Type B pancreatic cell (in vitro differentiated cells): ENCODE data around the gene TGFBR3. TPM values are rescaled to one million over a fixed set of nuclear protein-coding genes. Genes with fewer than 3 reads are reported as not detected.

ENCODE experiments used
- DNase-seq: peaks from one replicate; pipeline ENCODE4 v3.0.0; 2021; ENCODE audit warnings: mixed read lengths; ENCODE audit not compliant: unreplicated experiment; ENCODE audit errors: extremely low spot score
- H3K27ac Mint-ChIP-seq: 2 replicates; pipeline ENCODE4 v1.8.0; 2021; ENCODE audit warnings: mild to moderate bottlenecking, mixed read lengths
- H3K27me3 Mint-ChIP-seq: 2 replicates; pipeline ENCODE4 v1.8.0; 2021; ENCODE audit warnings: mixed read lengths
- H3K36me3 Mint-ChIP-seq: 2 replicates; pipeline ENCODE4 v1.8.0; 2021; ENCODE audit warnings: mixed read lengths
- H3K4me1 Mint-ChIP-seq: one replicate; pipeline ENCODE4 v1.8.0; 2021; ENCODE audit warnings: mixed read lengths; ENCODE audit not compliant: unreplicated experiment
- H3K4me3 Mint-ChIP-seq: 2 replicates; pipeline ENCODE4 v1.8.0; 2021; ENCODE audit warnings: mild to moderate bottlenecking, mixed read lengths
- H3K9me3 Mint-ChIP-seq: 2 replicates; pipeline ENCODE4 v1.8.0; 2021; ENCODE audit warnings: mixed read lengths
- CTCF ChIP-seq: fragments of 200-600 bp; sonication (generic); conservative IDR thresholded peaks from 2 replicates; pipeline ENCODE4 v1.5.0; 2021; ENCODE audit warnings: antibody characterized with exemption, mild to moderate bottlenecking
- total RNA-seq: library from RNA; stranded (reverse); gene quantifications from 2 replicates; pipeline ENCODE4 v1.2.1, GENCODE V29; 2021; ENCODE audit warnings: low replicate concordance

TGFBR3 gene
- total RNA-seq, 1 donor from 2014 or later = 33.5 TPM

- H3K36me3 Mint-ChIP-seq = peaks cover 38% of the 10 kb centered on the region
Measured at GRCh38 chr1:91706140-91706957, 179.6 kb downstream of the TGFBR3 start.

GRCh38 chr1:91704746-91705145, 181.2 kb downstream of the TGFBR3 start:
- H3K27ac Mint-ChIP-seq = no peak overlapping the region
- H3K9me3 Mint-ChIP-seq = no peaks in the 10 kb centered on the region
- no peak for DNase-seq
- no peak for TF ChIP-seq CTCF
- H3K36me3 Mint-ChIP-seq = peaks cover 38% of the 10 kb centered on the region
- peaks cover 21% of the 10 kb centered on the region for H3K4me1 Mint-ChIP-seq
- no peak overlapping the region for H3K4me3 Mint-ChIP-seq
- H3K27me3 Mint-ChIP-seq = no peaks in the 10 kb centered on the region

More at GRCh38 chr1:91706140-91706957, 179.6 kb downstream of the TGFBR3 start:
- Mint-ChIP-seq H3K9me3 (no peaks in the 10 kb centered on the region), H3K27me3 (no peaks in the 10 kb centered on the region), H3K4me3 (no peak overlapping the region), H3K27ac (no peak overlapping the region), H3K4me1 (peaks cover 13% of the 10 kb centered on the region)
- DNase-seq = no peak
- TF ChIP-seq CTCF = no peak

GRCh38 chr1:91703095-91703494, 182.9 kb downstream of the TGFBR3 start:
- Mint-ChIP-seq H3K4me3 (no peak overlapping the region), H3K27me3 (no peaks in the 10 kb centered on the region), H3K4me1 (peaks cover 32% of the 10 kb centered on the region), H3K27ac (no peak overlapping the region), H3K36me3 (peaks cover 46% of the 10 kb centered on the region), H3K9me3 (no peaks in the 10 kb centered on the region)
- no peak for DNase-seq
- no peak for TF ChIP-seq CTCF

GRCh38 chr1:91701472-91701869, 184.5 kb downstream of the TGFBR3 start:
- H3K4me3 Mint-ChIP-seq = no peak overlapping the region
- no peak overlapping the region for H3K27ac Mint-ChIP-seq
- DNase-seq = no peak
- no peaks in the 10 kb centered on the region for H3K9me3 Mint-ChIP-seq
- peaks cover 34% of the 10 kb centered on the region for H3K36me3 Mint-ChIP-seq
- H3K4me1 Mint-ChIP-seq = peaks cover 43% of the 10 kb centered on the region
- H3K27me3 Mint-ChIP-seq = no peaks in the 10 kb centered on the region
- no peak for TF ChIP-seq CTCF

- peak overlapping the region; percentile 32 for H3K4me3 Mint-ChIP-seq
- no peak for DNase-seq
- H3K27ac Mint-ChIP-seq = no peak overlapping the region
- H3K36me3 Mint-ChIP-seq = peaks cover 38% of the 10 kb centered on the region
- H3K4me1 Mint-ChIP-seq = peaks cover 49% of the 10 kb centered on the region
- H3K27me3 Mint-ChIP-seq = no peaks in the 10 kb centered on the region
- TF ChIP-seq CTCF = no peak
- no peaks in the 10 kb centered on the region for H3K9me3 Mint-ChIP-seq
Measured at GRCh38 chr1:91700771-91701471, 185.0 kb downstream of the TGFBR3 start.
